KOPT-K1 (cell line): Measurements from ENCODE around the gene ODC1.

ENCODE experiments used
- H3K27ac ChIP-seq: fragments of 200-600 bp; sonication (generic); 2 replicates; pipeline ENCODE4 v1.5.1; 2016; ENCODE audit warnings: antibody characterized with exemption, mild to moderate bottlenecking, low read depth, low read length; ENCODE audit not compliant: poor library complexity, severe bottlenecking
- H3K36me3 ChIP-seq: fragments of 200-600 bp; sonication (generic); 2 replicates; pipeline ENCODE4 v1.5.1; 2017; ENCODE audit warnings: antibody characterized with exemption, mild to moderate bottlenecking, low read length, moderate library complexity; ENCODE audit not compliant: insufficient read depth
- H3K9me3 ChIP-seq: fragments of 200-600 bp; sonication (generic); 2 replicates; pipeline ENCODE4 v1.5.1; 2017; ENCODE audit warnings: antibody characterized with exemption, low read length, mild to moderate bottlenecking; ENCODE audit not compliant: insufficient read depth, poor library complexity, severe bottlenecking

Gene ODC1

DNA sequence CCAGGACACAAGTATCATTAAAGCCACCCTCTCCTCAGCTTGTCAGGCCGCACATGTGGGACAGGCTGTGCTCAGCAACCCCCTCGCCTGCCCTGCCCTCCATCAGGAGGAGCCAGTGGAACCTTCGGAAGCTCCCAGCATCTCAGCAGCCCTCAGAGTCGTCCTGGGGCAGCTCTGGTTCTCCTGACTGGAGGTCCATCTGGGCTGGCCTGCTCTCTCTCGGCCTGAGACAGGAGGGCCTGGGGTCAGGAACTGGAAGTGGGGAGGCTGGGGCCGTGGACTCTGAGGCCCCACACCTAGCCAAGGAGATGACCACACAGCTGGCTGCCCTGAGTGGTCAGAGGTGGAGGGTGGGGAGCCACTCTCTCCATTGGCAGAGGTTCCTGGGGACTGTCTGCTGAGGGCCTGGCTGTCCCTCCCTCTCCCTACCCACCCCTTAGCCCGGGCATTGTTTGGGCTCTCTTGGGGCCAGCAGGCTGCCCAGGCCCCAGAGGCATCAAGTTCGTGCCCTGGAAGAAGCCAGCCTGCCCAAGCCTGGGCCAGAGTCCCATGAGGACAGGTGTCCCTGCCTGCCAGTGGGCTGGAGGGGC is 23.1 kb downstream of the ODC1 start:
- Histone ChIP-seq H3K27ac (no peak overlapping the region), H3K9me3 (no peaks in the 10 kb centered on the region), H3K36me3 (no peaks in the 10 kb centered on the region; the same call in 1 of the 2 replicates)

DNA sequence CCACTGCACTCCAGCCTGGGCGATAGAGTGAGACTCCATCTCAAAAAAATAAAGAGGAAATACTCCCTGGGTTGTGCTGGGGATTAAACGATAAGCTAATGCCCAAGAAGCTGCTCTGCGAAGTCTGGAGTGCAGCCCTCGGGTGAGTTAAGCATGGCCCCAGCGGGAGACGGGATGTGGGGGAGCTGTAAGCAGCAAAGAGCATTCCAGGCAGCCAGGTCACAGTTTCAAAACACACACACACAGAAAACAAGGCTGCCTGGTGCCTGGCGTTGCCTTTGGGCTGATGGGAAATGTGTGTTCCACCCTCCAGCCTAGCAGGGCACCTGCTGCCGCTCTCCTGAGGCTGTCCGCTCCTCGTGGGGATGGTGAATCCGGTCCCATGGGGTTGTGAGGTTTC is 24.1 kb downstream of the ODC1 start:
- no peak overlapping the region for H3K27ac ChIP-seq
- no peaks in the 10 kb centered on the region; the same call in 1 of the 2 replicates for H3K36me3 ChIP-seq
- H3K9me3 ChIP-seq: no peaks in the 10 kb centered on the region

GRCh38 chr2:10423400-10423774 is 24.7 kb downstream of the ODC1 start:
- Histone ChIP-seq H3K27ac (no peak overlapping the region), H3K9me3 (no peaks in the 10 kb centered on the region), H3K36me3 (no peaks in the 10 kb centered on the region; the same call in 1 of the 2 replicates)

DNA sequence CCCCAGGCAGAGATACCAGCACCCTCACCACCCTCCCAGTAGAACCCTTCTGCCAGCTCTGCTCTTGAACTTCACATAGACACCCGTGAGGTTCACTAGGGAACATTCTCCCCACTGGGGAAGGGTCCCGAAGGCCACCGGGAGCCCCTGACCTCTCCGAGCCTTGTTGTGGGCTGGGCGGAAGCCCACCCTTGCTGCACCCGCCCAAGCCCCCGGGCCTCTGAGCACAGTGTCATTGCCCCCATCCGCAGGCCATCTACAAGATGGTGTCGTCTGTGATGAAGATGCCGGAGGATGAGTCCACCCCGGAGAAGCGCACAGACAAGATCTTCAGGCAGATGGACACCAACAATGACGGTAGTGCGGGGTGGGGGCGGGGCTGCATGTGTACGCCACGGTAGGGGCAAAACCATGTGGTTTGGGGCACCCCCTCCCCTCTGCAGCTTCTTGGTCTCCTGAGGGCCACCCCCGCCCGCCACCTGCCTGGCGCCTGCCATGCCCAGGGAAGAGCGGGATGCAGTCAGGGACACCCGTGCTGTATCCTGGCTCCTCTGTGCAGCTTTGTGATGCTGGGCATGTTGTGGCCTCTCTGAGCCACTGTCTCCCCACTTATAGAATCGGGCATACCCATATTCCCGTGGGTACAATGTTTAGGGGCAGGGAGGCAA is 25.3 kb downstream of the ODC1 start:
- Histone ChIP-seq H3K27ac (no peak overlapping the region), H3K36me3 (no peaks in the 10 kb centered on the region; the same call in 1 of the 2 replicates), H3K9me3 (no peaks in the 10 kb centered on the region)

- H3K36me3 ChIP-seq: no peaks in the 10 kb centered on the region; the same call in 1 of the 2 replicates
- no peak overlapping the region for H3K27ac ChIP-seq
These were observed 25.9 kb downstream of the ODC1 start for GRCh38 chr2:10422251-10422650.

GRCh38 chr2:10419553-10420257 is 28.4 kb downstream of the ODC1 start:
- Histone ChIP-seq H3K9me3 (no peaks in the 10 kb centered on the region), H3K36me3 (no peaks in the 10 kb centered on the region; the same call in 1 of the 2 replicates), H3K27ac (no peak overlapping the region)

More at GRCh38 chr2:10422251-10422650, 25.9 kb downstream of the ODC1 start:
- no peaks in the 10 kb centered on the region for H3K9me3 ChIP-seq

DNA sequence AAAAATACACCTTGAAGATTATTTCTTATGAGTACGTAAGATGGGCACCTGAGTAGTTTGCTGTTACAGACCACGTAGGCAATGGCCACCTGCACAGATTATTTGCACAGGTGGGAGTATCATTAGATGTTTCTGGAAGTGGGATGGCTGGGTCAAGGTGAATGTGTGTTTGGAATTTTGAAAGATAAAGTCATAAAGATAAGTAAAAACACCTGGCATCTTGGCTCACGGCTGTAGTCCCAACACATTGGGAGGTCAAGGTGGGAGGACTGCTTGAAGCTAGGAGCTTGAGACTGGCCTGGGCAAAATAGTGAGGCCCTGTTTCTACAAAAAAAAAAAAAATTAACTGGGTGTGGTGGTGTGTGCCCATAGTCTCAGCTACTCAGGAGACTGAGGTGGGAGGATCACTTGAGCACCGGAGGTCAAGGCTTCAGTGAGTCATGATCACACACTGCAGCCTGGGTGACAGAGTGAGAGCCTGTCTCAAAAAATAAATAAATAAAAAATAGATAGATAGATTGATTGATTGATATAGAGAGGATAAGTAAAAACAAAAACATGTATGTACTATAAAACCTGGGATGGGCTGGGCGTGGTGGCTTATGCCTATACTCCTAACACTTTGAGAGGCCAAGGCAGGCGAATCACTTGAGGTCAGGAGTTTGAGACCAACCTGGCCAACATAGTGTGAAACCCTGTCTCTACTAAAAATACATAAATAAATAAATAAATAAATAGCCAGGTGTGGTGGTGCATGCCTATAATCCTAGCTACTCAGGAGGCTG is 30.4 kb downstream of the ODC1 start:
- Histone ChIP-seq H3K9me3 (no peaks in the 10 kb centered on the region), H3K27ac (no peak overlapping the region), H3K36me3 (no peaks in the 10 kb centered on the region; the same call in 1 of the 2 replicates)

- Histone ChIP-seq H3K9me3 (no peaks in the 10 kb centered on the region), H3K27ac (no peak overlapping the region), H3K36me3 (no peaks in the 10 kb centered on the region)
These were observed 32.5 kb downstream of the ODC1 start for GRCh38 chr2:10415640-10416039.

GRCh38 chr2:10415048-10415447 is 33.1 kb downstream of the ODC1 start:
- Histone ChIP-seq H3K9me3 (no peaks in the 10 kb centered on the region), H3K27ac (no peak overlapping the region), H3K36me3 (no peaks in the 10 kb centered on the region)

DNA sequence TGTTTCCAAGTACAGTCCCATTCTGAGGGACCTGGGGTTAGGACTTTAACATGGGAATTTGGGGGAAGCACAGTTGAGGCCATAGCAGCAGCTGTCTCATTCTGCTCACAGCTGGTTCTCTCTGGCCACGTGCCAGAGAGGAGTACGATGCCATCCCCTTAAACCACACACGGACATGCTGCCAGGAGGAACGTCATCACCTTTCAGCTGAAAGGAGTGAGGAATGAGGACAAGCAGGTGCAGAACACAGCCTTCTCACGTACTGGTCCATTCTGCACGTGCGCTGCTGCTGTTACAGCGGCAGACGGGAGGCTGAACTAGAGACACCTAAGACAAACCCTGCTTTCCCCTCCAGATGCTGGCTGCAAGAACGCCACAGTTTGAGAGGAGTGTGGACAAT is 33.5 kb downstream of the ODC1 start:
- no peaks in the 10 kb centered on the region for H3K36me3 ChIP-seq
- H3K27ac ChIP-seq: no peak overlapping the region
- H3K9me3 ChIP-seq: no peaks in the 10 kb centered on the region

DNA sequence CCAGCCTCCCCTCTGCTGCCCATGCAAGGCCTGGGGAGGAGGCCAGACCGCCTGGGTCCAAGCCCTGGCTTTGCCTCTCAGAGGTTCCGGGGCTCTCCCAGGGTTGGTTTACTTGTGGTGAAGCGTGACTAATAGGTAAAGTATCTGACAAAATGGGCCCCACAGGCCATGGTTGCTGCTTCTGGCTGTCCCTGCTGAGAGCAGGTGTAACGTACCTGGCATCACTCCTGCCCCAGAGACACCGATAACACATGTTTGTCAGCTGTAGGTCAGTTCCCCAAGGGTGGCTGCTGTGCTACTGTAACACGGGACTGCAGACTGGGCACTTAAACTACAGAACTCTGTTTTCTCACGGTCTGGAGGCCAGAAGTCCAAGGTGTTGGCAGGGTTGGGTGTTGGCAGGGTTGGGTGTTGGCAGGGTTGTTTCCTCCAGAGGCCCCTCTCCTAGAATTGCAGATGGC is 34.1 kb downstream of the ODC1 start:
- H3K36me3 ChIP-seq: no peaks in the 10 kb centered on the region
- no peak overlapping the region for H3K27ac ChIP-seq
- H3K9me3 ChIP-seq: no peaks in the 10 kb centered on the region

DNA sequence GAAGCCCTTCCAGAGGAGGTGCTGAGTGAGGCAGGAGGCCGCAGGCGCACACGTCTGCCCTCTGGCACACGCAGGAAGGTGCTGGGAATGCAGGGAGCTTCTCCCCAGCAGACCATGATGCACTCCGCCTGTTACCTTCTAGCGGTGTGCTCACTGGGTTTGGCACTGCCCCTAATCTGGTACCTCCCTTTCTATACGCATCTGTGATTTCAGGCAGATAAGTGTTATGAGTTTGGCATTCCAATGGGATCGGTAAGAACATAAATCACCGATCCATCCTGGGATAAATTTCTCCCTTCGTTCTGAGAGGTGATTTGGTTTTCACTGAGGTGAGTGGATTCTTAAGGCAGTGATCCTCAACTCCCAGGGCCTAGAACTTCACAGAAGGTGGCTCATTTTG is 34.6 kb downstream of the ODC1 start:
- H3K36me3 ChIP-seq: no peaks in the 10 kb centered on the region
- H3K9me3 ChIP-seq: no peaks in the 10 kb centered on the region
- H3K27ac ChIP-seq: no peak overlapping the region

DNA sequence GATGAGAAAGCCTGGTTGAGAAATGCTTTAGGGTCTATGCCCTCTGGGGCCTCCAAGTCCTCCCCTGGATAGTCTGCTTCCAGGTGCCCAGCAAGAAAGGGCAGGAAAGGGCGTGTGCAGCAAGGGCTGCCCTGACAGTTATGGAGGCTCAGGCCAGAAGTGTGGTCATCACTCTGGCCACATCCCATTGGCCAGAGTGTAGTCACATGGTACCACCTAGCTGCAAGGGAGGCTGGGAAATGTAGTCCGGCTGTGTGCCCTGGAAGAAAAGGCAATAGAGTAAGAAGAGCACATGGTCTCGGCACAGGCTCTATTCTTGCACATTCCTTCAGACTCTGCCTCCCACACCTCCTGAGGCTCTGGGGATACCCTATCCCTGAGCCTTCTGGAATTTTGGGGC is 35.7 kb downstream of the ODC1 start:
- Histone ChIP-seq H3K36me3 (no peaks in the 10 kb centered on the region), H3K9me3 (no peaks in the 10 kb centered on the region), H3K27ac (no peak overlapping the region)

- no peaks in the 10 kb centered on the region for H3K9me3 ChIP-seq
- H3K27ac ChIP-seq: no peak overlapping the region
- no peaks in the 10 kb centered on the region for H3K36me3 ChIP-seq
These were observed 36.6 kb downstream of the ODC1 start for GRCh38 chr2:10411557-10411956.
